ENCODE data around the gene CNOT2.

DNA sequence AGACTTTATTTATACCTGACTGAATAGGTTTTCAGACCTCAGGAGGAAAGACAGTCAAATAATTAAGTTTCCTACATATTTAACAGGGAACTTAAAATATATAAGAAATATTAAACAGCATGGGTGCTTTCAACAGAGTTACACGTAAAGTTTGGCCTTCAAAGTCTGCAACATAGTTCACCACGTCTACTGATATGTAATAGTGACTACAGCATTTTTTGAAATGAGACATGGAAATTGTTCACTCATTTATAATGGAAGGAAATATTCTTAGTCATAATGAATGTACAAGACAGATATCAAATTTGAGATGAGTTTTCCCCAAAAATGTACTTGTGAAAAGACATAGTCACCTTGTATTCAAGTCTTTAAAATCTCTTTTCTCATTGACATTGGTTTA is 66.1 kb downstream of the CNOT2 start:
- TF ChIP-seq POLR2AphosphoS5 (IDR thresholded peaks at IDR 0.05; ENCODE audit: low read depth, low read length) (no peak), SIN3A (IDR thresholded peaks at IDR 0.05; ENCODE audit: borderline replicate concordance, insufficient read depth, low read length) (no peak), TAF1 (IDR thresholded peaks at IDR 0.05; ENCODE audit: borderline replicate concordance, insufficient read depth, low read length) (no peak)
- TF ChIP-seq, protein P1, sequence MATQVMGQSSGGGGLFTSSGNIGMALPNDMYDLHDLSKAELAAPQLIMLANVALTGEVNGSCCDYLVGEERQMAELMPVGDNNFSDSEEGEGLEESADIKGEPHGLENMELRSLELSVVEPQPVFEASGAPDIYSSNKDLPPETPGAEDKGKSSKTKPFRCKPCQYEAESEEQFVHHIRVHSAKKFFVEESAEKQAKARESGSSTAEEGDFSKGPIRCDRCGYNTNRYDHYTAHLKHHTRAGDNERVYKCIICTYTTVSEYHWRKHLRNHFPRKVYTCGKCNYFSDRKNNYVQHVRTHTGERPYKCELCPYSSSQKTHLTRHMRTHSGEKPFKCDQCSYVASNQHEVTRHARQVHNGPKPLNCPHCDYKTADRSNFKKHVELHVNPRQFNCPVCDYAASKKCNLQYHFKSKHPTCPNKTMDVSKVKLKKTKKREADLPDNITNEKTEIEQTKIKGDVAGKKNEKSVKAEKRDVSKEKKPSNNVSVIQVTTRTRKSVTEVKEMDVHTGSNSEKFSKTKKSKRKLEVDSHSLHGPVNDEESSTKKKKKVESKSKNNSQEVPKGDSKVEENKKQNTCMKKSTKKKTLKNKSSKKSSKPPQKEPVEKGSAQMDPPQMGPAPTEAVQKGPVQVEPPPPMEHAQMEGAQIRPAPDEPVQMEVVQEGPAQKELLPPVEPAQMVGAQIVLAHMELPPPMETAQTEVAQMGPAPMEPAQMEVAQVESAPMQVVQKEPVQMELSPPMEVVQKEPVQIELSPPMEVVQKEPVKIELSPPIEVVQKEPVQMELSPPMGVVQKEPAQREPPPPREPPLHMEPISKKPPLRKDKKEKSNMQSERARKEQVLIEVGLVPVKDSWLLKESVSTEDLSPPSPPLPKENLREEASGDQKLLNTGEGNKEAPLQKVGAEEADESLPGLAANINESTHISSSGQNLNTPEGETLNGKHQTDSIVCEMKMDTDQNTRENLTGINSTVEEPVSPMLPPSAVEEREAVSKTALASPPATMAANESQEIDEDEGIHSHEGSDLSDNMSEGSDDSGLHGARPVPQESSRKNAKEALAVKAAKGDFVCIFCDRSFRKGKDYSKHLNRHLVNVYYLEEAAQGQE (IDR thresholded peaks at IDR 0.05; ENCODE audit: insufficient read depth in 1 of 2, low read depth in 2 of 2, low read length in 2 of 2), result no peak
